ENCODE results near the gene MAP7D1. TPM values are rescaled to one million over a fixed set of nuclear protein-coding genes. Genes with fewer than 3 reads are reported as not detected.

The MAP7D1 gene
- total RNA-seq, 2 experiments from 2014 or later = 238 to 252 TPM

- ATAC-seq (no peak), DNase-seq (no peak)
- CTCF ChIA-PET = interaction anchor here (1.1 to 6.6 kb wide), 9 partner anchors 10 to 226 kb away, joined by 3 to 102 read pairs (median 7); partner anchors contain the start of genes STK40 and TRAPPC3
- Mint-ChIP-seq H3K27me3 (no peaks in the 10 kb centered on the region), H3K9me3 (ENCODE audit: low read depth) (no peaks in the 10 kb centered on the region), H3K4me1 (peaks cover 65% of the 10 kb centered on the region), H3K4me3 (peak overlapping the region; percentile 82), H3K27ac (peak overlapping the region; percentile 94), H3K36me3 (peaks cover 37% of the 10 kb centered on the region)
Observed at GRCh38 chr1:36159614-36160387, 3.8 kb downstream of the MAP7D1 start.

GRCh38 chr1:36160388-36160948, 4.5 kb downstream of the MAP7D1 start:
- CTCF ChIA-PET = interaction anchor here (1.0 to 6.6 kb wide), 10 partner anchors 10 to 226 kb away, joined by 3 to 102 read pairs (median 6); partner anchors contain the start of genes STK40 and TRAPPC3
- Mint-ChIP-seq H3K27me3 (no peaks in the 10 kb centered on the region), H3K4me1 (peaks cover 63% of the 10 kb centered on the region), H3K27ac (peak overlapping the region; percentile 94), H3K36me3 (peaks cover 38% of the 10 kb centered on the region), H3K4me3 (peak overlapping the region; percentile 82), H3K9me3 (ENCODE audit: low read depth) (no peaks in the 10 kb centered on the region)
- ATAC-seq = no peak
- DNase-seq = no peak

GRCh38 chr1:36160949-36161485, 5.1 kb downstream of the MAP7D1 start:
- ATAC-seq (peak; percentile 52), DNase-seq (peak; percentile 89)
- H3K4me1 Mint-ChIP-seq = peaks cover 65% of the 10 kb centered on the region
- H3K27ac Mint-ChIP-seq = peak overlapping the region; percentile 94
- peak overlapping the region; percentile 82 for H3K4me3 Mint-ChIP-seq
- peaks cover 38% of the 10 kb centered on the region for H3K36me3 Mint-ChIP-seq
- no peaks in the 10 kb centered on the region for H3K27me3 Mint-ChIP-seq
- H3K9me3 Mint-ChIP-seq (ENCODE audit: low read depth) = no peaks in the 10 kb centered on the region
- CTCF ChIA-PET = interaction anchor here (1.0 to 6.6 kb wide), 10 partner anchors 9 to 236 kb away, joined by 3 to 102 read pairs (median 6); partner anchors contain the start of genes LSM10 and TRAPPC3

- Mint-ChIP-seq H3K27me3 (no peaks in the 10 kb centered on the region), H3K4me1 (peaks cover 71% of the 10 kb centered on the region), H3K36me3 (peaks cover 41% of the 10 kb centered on the region), H3K9me3 (ENCODE audit: low read depth) (no peaks in the 10 kb centered on the region), H3K27ac (peak overlapping the region; percentile 94), H3K4me3 (peak overlapping the region; percentile 82)
- peak; percentile 70 for DNase-seq
- CTCF ChIA-PET = interaction anchor here (0.9 to 6.6 kb wide), 11 partner anchors 10 to 236 kb away, joined by 3 to 102 read pairs (median 5); partner anchors contain the start of genes LSM10, THRAP3 and TRAPPC3
- peak; percentile 34 for ATAC-seq
Observed at GRCh38 chr1:36161641-36162531, 5.9 kb downstream of the MAP7D1 start.

GRCh38 chr1:36162680-36163239, 6.8 kb downstream of the MAP7D1 start:
- H3K9me3 Mint-ChIP-seq (ENCODE audit: low read depth) = no peaks in the 10 kb centered on the region
- DNase-seq = no peak
- peak overlapping the region; percentile 94 for H3K27ac Mint-ChIP-seq
- peaks cover 71% of the 10 kb centered on the region for H3K4me1 Mint-ChIP-seq
- H3K27me3 Mint-ChIP-seq = no peaks in the 10 kb centered on the region
- H3K4me3 Mint-ChIP-seq = peak overlapping the region; percentile 82
- H3K36me3 Mint-ChIP-seq = peaks cover 41% of the 10 kb centered on the region
- no peak for ATAC-seq
- CTCF ChIA-PET = interaction anchor here (0.9 to 6.6 kb wide), 8 partner anchors 9 to 123 kb away, joined by 3 to 102 read pairs (median 4); partner anchors contain the start of genes THRAP3 and TRAPPC3

- Mint-ChIP-seq H3K36me3 (peaks cover 34% of the 10 kb centered on the region), H3K27ac (peak overlapping the region; percentile 94), H3K27me3 (no peaks in the 10 kb centered on the region), H3K4me3 (no peak overlapping the region), H3K9me3 (ENCODE audit: low read depth) (no peaks in the 10 kb centered on the region), H3K4me1 (peaks cover 67% of the 10 kb centered on the region)
- CTCF ChIA-PET = interaction anchor here (0.9 to 6.6 kb wide), 5 partner anchors 13 to 60 kb away, joined by 3 to 102 read pairs (median 5); partner anchors contain the start of gene TRAPPC3
- DNase-seq (no peak), ATAC-seq (no peak)
Observed at GRCh38 chr1:36163426-36163825, 7.5 kb downstream of the MAP7D1 start.

GRCh38 chr1:36164361-36164760, 8.4 kb downstream of the MAP7D1 start:
- ATAC-seq = no peak
- CTCF ChIA-PET = interaction anchor here (0.9 to 6.6 kb wide), 3 partner anchors 14 to 31 kb away, joined by 3 to 102 read pairs (median 17); partner anchors contain the start of gene TRAPPC3
- no peaks in the 10 kb centered on the region for H3K9me3 Mint-ChIP-seq (ENCODE audit: low read depth)
- H3K27me3 Mint-ChIP-seq = no peaks in the 10 kb centered on the region
- H3K36me3 Mint-ChIP-seq = peaks cover 30% of the 10 kb centered on the region
- H3K4me3 Mint-ChIP-seq = no peak overlapping the region
- H3K4me1 Mint-ChIP-seq = peaks cover 61% of the 10 kb centered on the region
- DNase-seq = no peak
- peak overlapping the region; percentile 29 for H3K27ac Mint-ChIP-seq

- H3K4me3 Mint-ChIP-seq = no peak overlapping the region
- H3K27ac Mint-ChIP-seq = no peak overlapping the region
- ATAC-seq = no peak
- no peak for DNase-seq
- no peaks in the 10 kb centered on the region for H3K9me3 Mint-ChIP-seq (ENCODE audit: low read depth)
- no peaks in the 10 kb centered on the region for H3K27me3 Mint-ChIP-seq
- H3K36me3 Mint-ChIP-seq = peaks cover 27% of the 10 kb centered on the region
- CTCF ChIA-PET = interaction anchor here (0.7 to 6.6 kb wide), 2 partner anchors 15 to 164 kb away, joined by 4 to 102 read pairs; partner anchors contain the start of gene TRAPPC3
- peaks cover 53% of the 10 kb centered on the region for H3K4me1 Mint-ChIP-seq
Observed at GRCh38 chr1:36165145-36165544, 9.2 kb downstream of the MAP7D1 start.

GRCh38 chr1:36166136-36166535, 10.2 kb downstream of the MAP7D1 start:
- ATAC-seq = no peak
- CTCF ChIA-PET = interaction anchor here (1.0 kb wide), 2 partner anchors 22 to 119 kb away, joined by 4 read pairs; no protein-coding TSS in a partner anchor
- peak overlapping the region; percentile 34 for H3K27ac Mint-ChIP-seq

GRCh38 chr1:36166938-36167905, 11.3 kb downstream of the MAP7D1 start:
- no peak for DNase-seq
- H3K4me3 Mint-ChIP-seq = no peak overlapping the region
- peaks cover 25% of the 10 kb centered on the region for H3K36me3 Mint-ChIP-seq
- H3K4me1 Mint-ChIP-seq = peaks cover 36% of the 10 kb centered on the region
- peak overlapping the region; percentile 27 for H3K27ac Mint-ChIP-seq
- CTCF ChIA-PET = interaction anchor here (1.0 to 1.4 kb wide), 2 partner anchors 18 to 21 kb away, joined by 4 to 5 read pairs; partner anchors contain the start of gene TRAPPC3
- ATAC-seq = no peak
- no peaks in the 10 kb centered on the region for H3K9me3 Mint-ChIP-seq (ENCODE audit: low read depth)
- H3K27me3 Mint-ChIP-seq = no peaks in the 10 kb centered on the region

More at GRCh38 chr1:36166136-36166535, 10.2 kb downstream of the MAP7D1 start:
- H3K4me1 Mint-ChIP-seq = peaks cover 47% of the 10 kb centered on the region
- no peak for DNase-seq
- H3K27me3 Mint-ChIP-seq = no peaks in the 10 kb centered on the region
- peaks cover 26% of the 10 kb centered on the region for H3K36me3 Mint-ChIP-seq
- H3K9me3 Mint-ChIP-seq (ENCODE audit: low read depth) = no peaks in the 10 kb centered on the region
- no peak overlapping the region for H3K4me3 Mint-ChIP-seq

- Mint-ChIP-seq H3K4me3 (no peak overlapping the region), H3K9me3 (ENCODE audit: low read depth) (no peaks in the 10 kb centered on the region), H3K27me3 (no peaks in the 10 kb centered on the region), H3K4me1 (peaks cover 24% of the 10 kb centered on the region), H3K27ac (peak overlapping the region; percentile 37), H3K36me3 (peaks cover 29% of the 10 kb centered on the region)
- ATAC-seq (no peak), DNase-seq (no peak)
- CTCF ChIA-PET = interaction anchor here (0.8 to 2.4 kb wide), 3 partner anchors 20 to 117 kb away, joined by 3 to 10 read pairs (median 4); no protein-coding TSS in a partner anchor
Observed at GRCh38 chr1:36168514-36168913, 12.6 kb downstream of the MAP7D1 start.

Measured in activated CD8-positive, alpha-beta memory T cell treated with anti-CD3 and anti-CD28 coated beads, Interleukin-2, amount 10 ng/mL, durations not matched to agents 7 days and 5 days (primary cell).